Fibroblast of gingiva (primary cell): ENCODE measurements around the gene STX12.

Source experiments
- DNase-seq: peaks from one replicate; pipeline ENCODE4 v3.0.0-alpha.2; 2011; ENCODE audit warnings: low read depth

Gene STX12

DNA sequence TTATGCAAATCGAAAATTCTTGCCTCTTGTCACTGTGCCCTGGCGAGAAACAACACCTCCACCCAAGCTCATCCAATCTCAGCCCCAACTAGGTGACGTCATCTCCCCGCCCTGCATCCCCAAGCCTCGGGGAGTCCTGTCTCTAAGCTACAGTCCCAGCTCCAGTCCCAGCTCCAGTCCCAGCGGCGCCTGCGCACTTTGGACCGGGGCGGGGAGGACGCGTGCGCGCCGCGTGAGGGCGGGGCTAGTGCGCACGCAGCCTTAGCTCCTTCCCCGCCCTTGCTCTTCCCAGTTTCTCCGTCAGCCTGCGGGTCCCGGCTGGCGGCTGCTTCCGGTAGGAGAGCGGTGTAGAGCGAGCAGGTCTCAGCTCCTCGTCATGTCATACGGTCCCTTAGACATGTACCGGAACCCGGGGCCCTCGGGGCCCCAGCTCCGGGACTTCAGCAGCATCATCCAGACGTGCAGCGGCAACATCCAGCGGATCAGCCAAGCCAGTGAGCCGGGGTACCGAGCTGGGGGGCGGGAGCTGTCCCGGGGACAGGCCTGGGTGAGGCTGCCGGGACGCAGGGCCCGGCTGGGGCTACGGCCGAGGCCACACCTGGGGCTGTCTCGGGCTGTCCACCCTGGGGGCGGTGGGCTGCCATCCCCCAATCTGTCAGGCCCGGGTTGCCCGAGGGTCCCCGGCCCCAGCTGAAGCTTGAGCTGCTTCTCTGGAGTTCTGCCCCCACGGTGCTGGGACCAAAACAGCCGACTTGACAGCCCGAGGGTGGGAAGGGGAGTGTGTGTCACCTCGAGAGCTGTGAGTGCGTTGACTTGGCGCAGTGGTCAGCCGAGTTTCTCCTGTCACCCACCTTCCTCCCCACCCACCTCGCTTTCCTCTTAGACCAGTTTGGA is at the start of gene STX12:
STX12 (plus strand) TSS at position 288 of the 894 bp plus-strand sequence; CDS start at position 377, 89 bp downstream.
- DNase-seq: peak; percentile 100

DNA sequence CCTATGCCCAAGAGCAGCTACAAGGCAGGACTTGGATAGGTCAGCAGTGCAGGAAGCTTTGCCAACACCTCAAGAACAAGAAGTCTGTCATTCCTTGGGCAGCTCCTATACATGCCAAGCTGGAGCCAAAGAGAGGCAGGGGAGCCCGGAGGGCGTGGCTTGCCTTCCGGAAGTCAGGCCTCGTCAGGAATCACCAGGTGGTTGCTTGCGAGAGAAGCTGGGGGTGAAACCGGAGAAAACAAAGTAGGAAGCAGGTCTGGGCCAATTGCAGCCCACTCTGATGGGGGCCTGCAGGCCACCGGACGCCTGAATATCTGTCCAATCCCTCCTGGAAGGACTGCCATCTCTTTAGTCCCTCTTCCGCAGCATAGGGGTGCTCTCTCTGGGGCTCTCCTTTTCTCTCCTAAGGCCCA is 48.1 kb upstream of the STX12 start:
- no peak for DNase-seq

DNA sequence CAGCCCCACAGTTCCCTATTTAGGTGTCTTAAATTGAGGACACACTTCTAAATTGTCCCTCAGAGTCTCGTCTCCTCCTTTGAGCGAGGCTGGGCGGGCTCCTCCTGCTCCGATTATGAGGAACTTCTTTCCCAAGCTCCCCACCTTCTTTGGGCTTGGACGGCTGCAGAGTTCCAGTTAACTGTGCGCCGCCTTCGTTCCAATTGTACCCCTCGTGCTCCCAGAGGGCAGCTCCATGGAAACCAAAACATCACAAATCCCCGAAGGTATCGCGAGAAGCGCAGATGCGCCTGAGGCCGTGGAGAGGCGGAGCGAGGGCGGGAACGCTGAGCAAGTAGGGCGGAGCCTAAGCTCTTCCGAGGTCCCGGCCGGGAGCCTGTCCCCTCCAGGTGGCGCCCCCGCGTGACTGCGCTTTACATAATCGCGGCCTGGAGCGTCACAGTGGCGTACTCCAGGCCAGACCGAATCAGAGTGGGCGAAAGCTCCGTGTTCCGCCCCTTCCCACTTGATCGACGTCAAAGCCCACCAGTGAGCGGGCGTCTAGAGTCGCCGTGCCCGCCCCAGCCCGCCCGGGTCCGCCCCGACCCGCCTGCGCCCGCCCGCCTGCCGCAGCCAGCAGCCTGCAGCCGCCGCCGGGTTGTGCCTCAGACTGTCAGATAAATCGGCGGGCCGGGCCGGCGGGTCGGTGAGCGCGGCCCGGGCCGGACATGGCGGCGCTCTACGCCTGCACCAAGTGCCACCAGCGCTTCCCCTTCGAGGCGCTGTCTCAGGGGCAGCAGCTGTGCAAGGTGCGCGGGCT is 47.4 kb upstream of the STX12 start, which contains the start of gene FAM76A:
FAM76A (plus strand) TSS at position 588 of the 799 bp plus-strand sequence; CDS start at position 708, 120 bp downstream.
- DNase-seq: peak; percentile 99

DNA sequence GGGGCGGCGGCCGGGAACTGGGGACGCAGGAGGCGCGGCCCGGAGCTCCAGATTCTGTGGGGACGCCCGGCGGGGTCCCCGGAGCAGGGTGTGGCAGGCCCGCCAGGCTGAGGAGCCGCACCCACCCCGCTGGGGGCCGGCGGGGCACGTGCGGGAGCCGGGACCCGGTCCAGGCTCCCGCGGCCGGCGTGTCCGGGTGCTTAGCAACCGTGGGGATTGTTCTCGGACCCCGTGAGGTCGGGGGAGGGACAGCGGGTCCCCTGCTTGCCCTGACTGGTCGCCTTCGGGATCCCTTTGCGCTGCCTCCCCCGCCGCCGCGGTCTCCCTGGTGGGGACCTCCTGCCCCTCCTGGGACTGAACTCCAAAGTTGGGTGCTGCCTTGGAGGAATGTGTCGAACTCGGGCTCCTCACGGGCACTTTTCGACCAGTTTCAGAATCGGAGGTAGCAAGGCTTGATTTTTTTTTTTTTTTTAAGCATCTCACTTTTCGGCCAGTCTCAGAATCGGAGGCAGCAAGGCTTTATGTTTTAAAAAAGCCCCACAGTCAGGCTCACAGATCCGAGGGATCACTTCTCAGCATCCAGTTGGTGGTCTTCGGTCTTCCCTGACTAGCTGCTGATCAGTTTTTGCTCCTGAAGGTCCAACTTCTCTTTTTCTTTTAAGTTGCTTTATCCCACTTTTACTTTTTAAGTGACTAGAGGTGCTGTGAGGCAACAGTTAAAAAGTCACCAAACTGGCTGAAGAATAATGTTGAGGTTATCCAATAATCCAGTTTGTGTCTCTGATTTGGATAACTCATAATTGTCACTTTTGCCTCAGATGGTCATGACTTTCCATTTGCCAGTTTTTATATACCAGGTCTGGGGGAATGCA is 46.6 kb upstream of the STX12 start:
- DNase-seq: peak; percentile 9

DNA sequence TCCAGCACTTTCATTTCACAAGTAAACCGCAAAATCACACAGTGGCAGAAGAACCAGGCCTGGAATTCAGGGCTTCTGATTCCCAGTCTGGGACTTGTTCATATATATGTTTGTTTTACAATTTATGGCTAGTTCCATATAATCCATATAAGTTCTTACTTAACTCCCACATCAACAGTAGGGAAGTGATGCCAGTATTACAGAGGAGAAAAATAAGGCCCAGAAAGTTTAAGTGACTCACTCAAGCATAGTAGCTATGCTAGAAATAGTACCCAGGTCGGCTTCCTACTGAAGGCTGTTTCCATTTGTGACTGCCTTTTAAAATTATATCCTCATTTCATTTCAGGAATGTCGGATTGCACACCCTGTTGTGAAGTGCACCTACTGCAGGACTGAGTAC is 45.9 kb upstream of the STX12 start:
- peak; percentile 26 for DNase-seq

DNA sequence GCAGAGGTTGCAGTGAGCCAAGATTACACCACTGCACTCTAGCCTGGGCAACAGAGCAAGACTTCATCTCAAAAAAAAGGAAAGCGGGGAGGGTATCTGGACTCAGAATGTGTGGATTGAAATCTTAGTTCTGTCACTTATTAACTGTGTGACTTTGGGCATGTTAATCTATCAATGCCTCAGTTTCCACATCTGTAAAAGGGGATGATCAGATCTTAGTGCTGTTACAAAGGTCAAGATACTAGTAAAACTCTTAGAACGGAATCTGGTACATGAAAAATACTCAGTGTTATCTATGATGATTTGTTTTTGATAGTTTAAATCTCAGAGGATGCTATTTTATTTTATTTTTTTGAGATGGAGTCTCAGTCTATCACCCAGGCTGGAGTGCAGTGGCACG is 36.8 kb upstream of the STX12 start:
- no peak for DNase-seq

DNA sequence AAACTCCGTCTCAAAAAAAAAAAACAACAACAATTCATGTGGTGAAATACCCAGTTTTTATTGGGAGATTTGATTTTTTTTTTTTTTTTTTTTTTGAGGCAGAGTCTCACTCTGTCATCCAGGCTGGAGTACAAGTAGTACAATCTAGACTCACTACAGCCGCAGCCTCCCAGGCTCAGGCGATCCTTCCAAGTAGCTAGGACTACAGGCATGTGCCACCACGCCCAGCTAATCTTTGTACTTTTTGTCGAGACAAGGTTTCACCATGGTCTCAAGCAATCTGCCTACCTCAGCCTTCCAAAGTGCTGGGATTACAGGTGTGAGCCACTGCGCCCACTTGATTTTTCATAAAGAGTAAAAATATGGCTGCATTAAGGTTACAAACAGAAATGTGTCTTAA is 31.9 kb upstream of the STX12 start:
- DNase-seq: no peak

DNA sequence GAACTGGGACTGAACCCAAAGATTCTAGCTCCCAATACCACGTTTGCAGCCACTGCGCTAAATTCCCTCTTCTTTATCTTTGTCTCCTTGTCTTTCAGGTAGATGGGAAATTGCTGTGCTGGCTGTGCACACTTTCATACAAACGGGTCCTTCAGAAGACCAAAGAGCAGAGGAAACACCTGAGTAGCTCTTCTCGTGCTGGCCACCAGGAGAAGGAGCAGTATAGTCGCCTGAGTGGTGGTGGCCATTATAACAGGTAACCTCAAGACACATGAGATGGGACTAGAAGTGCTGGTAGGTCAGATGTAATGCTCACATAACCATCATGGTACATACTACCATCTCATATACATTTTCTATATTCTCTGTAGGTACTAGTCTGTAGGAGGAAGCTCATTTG is 28.5 kb upstream of the STX12 start:
- no peak for DNase-seq

DNA sequence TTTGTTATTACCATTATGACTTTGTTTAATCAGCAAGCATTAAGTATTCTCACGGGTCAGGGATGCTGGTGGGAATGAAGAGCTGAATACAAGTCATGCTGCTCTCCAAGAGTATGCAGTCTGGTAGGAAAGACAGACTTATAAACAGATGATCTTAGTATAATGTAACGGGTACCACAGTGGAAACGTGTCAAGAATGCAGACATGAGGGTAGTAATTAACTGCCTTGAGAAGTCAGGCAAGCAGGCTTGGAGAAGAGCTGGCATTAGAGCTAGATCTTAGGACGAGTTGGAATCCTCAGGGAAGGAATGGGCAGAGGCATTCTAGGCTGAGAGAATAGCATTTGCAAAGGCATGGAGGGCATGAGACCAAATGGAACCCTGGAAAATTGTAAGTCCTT is 27.6 kb upstream of the STX12 start:
- no peak for DNase-seq

DNA sequence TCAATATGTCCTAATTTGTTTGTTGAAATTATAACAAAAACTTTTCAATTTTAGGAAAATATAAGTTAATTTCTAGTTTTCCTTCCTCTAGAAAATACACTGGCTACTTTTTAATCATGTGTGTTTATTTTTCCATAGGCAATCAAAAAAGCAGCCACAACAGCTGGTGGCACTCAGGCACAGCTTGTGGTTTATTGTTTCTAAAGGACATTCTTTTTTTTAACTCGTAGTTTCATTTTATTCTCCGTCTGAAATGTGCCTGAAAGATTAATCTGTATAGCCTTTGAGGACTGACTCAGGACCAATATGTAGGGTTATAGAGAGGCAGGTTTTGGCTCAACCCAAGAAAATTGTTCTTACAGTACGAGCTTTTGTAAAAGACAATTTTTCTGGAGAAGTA is 20.7 kb upstream of the STX12 start:
- no peak for DNase-seq

DNA sequence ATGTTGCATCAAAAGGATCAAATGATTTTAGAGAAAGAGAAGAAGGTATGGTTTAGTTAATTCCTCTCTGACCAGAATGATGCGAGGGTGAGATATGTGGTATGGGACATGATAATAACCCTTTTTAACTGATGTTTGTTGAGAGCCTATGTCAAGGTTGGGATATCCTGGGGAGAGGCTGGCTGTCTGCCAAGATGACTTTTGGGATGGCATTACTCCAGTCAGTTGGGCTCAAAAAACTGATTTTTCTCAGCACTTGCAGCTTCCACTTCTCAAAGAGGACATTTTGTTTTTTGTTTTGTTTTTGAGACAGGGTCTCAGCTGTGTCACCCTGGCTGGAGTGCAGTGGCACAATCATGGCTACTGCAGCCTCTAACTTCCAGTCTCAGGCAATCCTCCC is 17.7 kb upstream of the STX12 start:
- DNase-seq: no peak

DNA sequence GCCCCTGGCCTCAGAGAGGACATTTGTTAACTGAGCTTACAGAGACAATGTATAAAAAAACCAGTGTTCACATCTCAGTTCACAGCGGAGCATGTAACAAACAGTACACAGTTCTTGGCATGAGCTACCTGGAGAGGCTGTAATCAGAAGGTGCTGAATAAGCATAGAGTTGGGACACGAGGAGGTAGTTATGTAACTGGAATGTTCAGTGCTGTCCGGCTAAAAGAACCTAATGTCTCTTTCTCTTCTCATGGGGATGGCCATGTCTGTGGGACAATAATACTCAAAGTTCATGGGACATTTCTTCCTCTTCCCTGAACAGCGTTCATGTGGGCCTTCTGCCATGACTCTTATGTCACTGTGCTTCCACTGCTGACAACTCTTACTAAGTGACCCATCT is 17.2 kb upstream of the STX12 start:
- DNase-seq: no peak

DNA sequence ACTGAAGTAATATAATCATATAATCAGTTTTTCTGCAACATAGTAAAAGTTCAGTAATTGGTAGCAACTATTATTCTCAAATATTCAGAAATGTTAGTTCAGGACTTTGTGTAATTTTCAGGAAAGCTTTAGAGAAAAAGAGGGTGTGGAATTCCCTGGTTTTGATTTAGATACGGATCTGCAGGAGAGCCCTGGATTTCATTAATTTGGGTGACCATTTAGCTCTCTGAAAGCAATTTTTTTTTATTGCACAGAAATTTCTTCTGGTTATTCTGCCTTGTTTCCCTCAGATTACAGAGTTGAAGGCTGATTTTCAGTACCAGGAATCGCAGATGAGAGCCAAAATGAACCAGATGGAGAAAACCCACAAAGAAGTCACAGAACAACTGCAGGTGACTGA is 13.8 kb upstream of the STX12 start:
- DNase-seq: no peak

DNA sequence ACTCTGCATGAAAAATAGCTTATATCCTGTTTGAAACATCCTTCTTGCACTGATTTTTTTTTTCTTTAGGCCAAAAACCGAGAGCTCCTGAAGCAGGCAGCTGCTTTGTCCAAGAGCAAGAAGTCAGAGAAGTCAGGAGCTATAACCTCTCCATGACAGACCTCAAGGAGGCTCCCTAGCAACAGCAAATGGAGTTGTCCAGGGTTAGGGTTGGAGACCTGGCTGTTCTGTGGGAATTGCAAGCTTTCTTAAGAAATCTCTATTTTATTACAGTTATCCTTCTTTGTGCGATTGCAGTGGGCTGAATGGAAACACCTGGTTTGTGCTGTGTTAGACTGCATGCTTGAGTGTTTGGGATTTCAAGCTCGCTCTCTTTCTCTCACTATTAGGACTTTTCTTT is 12.6 kb upstream of the STX12 start:
- DNase-seq: no peak

DNA sequence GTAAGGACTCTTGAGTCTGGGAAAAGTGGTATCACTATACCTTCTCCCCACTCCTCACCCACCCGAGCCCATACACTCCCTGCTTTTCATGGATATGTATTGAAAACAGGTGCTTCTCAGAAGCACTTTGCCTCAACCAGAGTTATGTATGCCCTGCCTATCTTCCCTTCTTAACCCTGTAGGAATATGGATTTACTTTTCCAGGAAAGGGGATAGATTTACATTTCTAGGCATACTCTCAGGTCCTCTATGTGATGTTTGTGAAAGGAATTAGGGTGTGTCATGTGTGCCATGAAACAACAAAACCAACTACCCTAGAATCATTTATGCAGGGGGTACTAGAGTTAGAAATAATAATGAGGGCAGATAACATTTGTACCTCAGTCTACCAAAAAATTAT is 11.0 kb upstream of the STX12 start:
- no peak for DNase-seq

DNA sequence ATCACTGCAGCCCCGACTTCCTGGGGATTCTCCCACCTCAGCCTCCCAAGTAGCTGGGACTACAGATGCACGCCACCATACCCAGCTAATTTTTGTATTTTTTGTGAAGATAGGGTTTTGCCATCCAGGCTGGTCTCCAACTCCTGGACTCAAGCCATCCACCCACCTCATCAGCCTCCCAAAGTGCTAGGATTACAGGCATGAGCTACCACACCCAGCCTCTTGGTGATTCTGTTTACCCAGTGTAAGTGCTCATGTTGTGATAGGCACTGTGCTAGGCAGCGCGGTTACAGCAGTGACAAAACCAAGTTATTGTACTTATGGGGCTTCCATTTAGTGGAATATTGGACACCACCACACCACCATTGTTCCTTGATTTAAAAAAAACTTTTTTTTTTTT is 9.7 kb upstream of the STX12 start:
- DNase-seq: no peak

DNA sequence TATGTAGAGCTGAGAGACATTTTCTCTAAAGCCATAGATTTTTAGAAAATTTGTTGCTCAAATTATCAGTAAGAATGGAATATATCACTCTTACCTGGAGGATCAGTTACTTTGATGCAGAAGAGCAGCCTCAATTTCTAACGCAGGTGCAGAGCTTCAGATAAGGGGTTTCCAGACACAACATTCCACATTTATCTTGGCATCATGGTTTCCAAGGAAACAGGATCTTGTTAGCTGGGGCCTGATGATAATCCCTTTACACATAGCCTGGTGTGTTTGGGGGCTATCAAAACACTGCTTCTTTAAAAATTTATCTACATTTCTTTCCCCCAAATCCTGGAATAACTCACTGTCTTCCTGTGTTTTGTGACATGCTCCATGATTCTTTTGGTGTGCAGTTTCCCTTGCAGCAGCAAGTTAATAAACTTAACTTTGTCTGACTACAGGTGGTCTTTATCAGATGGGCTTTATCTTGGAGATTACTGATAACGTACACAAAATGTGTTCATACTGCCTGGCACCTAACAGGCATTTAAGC is 2.7 kb upstream of the STX12 start:
- DNase-seq: no peak

DNA sequence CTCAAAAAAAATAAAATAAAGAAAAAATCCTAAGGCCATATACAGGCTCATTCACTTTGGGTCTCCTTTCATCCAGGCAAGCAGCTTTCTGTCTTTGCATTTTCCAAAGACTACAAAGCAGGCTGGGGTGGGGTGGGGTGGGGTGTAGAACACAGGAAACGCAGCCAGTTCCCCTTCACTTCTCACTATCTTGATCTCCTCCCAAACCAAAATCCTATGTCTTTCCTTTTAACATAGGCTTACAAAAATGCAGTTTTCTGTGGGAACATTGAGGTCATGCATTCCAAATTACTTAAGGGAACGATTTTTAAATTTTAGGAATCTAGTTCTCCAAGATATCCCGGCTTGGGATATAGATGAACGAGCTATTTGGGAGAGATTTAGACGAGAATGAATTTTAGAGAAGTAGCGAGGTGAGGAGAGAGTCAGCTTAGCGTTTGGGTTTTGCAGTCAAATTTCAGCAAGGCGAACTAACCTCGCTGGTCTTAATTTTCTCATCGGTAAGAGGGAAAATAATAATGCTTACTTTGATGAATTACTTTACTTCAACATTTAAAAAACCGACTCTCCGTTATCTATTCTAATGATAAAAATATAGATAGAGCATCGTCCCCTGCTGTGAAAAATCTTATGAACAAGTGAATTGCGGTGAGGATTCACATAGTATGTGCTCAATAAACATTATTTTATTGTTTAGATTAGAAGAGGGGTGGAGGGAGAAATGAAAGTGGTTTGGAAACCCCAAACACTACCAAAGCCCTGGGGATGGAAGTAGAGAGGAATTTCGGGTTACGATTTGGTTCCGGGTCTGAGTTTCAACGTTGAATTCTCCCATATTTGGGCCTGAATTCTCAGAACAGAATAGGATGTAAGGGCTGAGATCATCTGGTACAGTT is 735 bp upstream of the STX12 start:
- no peak for DNase-seq

DNA sequence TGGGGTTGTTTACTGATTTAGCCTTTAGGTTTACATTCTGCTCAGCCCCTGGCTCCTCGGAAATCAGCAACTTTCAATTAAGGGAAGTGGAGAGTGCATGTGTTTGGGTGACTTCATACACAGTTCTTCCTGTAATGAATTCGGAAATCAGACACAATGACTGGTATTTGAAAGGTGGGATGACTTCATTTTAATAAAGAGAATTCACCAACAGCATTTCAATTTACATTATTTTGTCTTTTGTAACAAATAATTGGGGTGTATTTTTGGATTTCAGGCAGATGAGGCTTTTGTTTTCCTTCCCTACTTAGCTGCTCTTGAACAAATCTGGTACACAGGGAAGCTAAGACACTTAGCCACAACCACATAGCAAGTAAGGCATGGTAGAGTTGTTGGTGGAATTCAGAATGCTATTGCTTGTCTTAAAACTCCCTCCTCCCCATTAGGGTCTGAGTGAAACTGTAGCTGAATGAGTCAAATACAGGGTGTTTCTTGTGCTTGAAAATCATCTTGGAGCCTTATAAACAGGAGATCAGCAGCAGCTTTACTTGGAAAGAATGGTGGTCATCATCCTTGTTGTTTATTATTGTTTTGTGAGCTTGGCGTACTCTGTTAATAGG is 917 bp downstream of the STX12 start:
- DNase-seq: peak; percentile 8

DNA sequence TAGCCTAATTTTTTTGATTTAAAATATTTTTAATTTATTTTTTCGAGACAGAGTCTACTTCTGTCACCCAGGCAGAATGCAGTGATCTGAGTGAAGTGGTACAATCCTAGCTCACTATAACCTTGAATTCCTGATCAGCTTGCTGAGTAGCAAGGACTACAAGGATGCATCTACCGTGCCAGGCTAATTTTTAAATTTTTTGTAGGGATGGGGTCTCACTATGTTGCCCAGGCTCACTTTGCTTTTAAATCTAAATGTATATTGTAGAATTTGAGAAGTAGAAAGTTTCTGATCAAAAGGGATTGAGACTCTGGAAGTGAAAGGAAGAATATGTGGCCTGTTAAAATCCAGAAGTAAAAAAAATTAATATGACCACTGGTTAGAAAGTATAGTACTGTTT is 1.6 kb downstream of the STX12 start:
- no peak for DNase-seq
